Left ventricle myocardium inferior (tissue), 1 donor: ENCODE results near the gene VAPB. TPM values are rescaled to one million over a fixed set of nuclear protein-coding genes. Genes with fewer than 3 reads are reported as not detected.

Experiments
- DNase-seq: peaks from one replicate; pipeline ENCODE4 v3.0.0-alpha.2; 2020
- H3K27ac ChIP-seq: fragments of 200-600 bp; replicated peaks from 2 replicates; pipeline ENCODE4 v1.8.0; 2021
- H3K27me3 ChIP-seq: fragments of 200-600 bp; 2 replicates; pipeline ENCODE4 v1.8.0; 2021; ENCODE audit warnings: low read depth
- H3K36me3 ChIP-seq: fragments of 200-600 bp; 2 replicates; pipeline ENCODE4 v1.8.0; 2021
- H3K4me1 ChIP-seq: fragments of 200-600 bp; 2 replicates; pipeline ENCODE4 v1.8.0; 2021
- H3K4me3 ChIP-seq: fragments of 200-600 bp; 2 replicates; pipeline ENCODE4 v1.8.0; 2021; ENCODE audit warnings: mild to moderate bottlenecking, moderate library complexity
- H3K9me3 ChIP-seq: fragments of 200-600 bp; replicated peaks from 2 replicates; pipeline ENCODE4 v1.8.0; 2021
- CTCF ChIP-seq: fragments of 200-600 bp; IDR thresholded peaks from 2 replicates; pipeline ENCODE4 v1.8.0; 2021; ENCODE audit warnings: antibody characterized with exemption, mild to moderate bottlenecking, borderline replicate concordance
- intact Hi-C: fragments of 100-400 bp; cut with micrococcal nuclease; formaldehyde crosslinking; loops from one replicate; pipeline ENCODE4 v1.11.0; 2022
- total RNA-seq: library from RNA; stranded (reverse); fragmentation: NEBNext Ultra II Directional; extraction: Animal tissue kit (Norgen Biotek cat#: 25700); gene quantifications from one replicate; pipeline ENCODE4 v1.2.1, GENCODE V29; 2021
- donor health status: DM: no; HTN: yes; CAD: no; lungs with severe emphysema.

VAPB gene
- total RNA-seq, 1 donor from 2014 or later = 72.6 TPM

- intact Hi-C loops = no loop called here
- peaks cover 92% of the 10 kb centered on the region for H3K4me1 ChIP-seq
Observed at GRCh38 chr20:58394801-58395200, 5.8 kb downstream of the VAPB start.

GRCh38 chr20:58395604-58396003, 6.6 kb downstream of the VAPB start:
- intact Hi-C loops = no loop called here
- Histone ChIP-seq H3K36me3 (peaks cover 7% of the 10 kb centered on the region), H3K9me3 (no peaks in the 10 kb centered on the region), H3K27ac (no peak overlapping the region), H3K4me1 (peaks cover 92% of the 10 kb centered on the region), H3K27me3 (no peaks in the 10 kb centered on the region), H3K4me3 (no peak overlapping the region)
- no peak for TF ChIP-seq CTCF
- DNase-seq = no peak

More at GRCh38 chr20:58394801-58395200, 5.8 kb downstream of the VAPB start:
- Histone ChIP-seq H3K9me3 (no peaks in the 10 kb centered on the region), H3K27ac (no peak overlapping the region), H3K36me3 (peaks cover 7% of the 10 kb centered on the region), H3K27me3 (no peaks in the 10 kb centered on the region), H3K4me3 (no peak overlapping the region)
- no peak for TF ChIP-seq CTCF
- no peak for DNase-seq

- H3K4me1 ChIP-seq = peaks cover 92% of the 10 kb centered on the region
Observed at GRCh38 chr20:58397429-58397828, 8.4 kb downstream of the VAPB start.

GRCh38 chr20:58398254-58398653, 9.2 kb downstream of the VAPB start:
- Histone ChIP-seq H3K4me1 (peaks cover 92% of the 10 kb centered on the region), H3K27me3 (no peaks in the 10 kb centered on the region), H3K36me3 (no peaks in the 10 kb centered on the region), H3K4me3 (no peak overlapping the region), H3K9me3 (no peaks in the 10 kb centered on the region), H3K27ac (no peak overlapping the region)
- TF ChIP-seq CTCF = no peak
- intact Hi-C loops = no loop called here
- no peak for DNase-seq

More at GRCh38 chr20:58397429-58397828, 8.4 kb downstream of the VAPB start:
- intact Hi-C loops = no loop called here
- no peak for TF ChIP-seq CTCF
- DNase-seq = no peak
- Histone ChIP-seq H3K27ac (no peak overlapping the region), H3K4me3 (no peak overlapping the region), H3K36me3 (no peaks in the 10 kb centered on the region), H3K27me3 (no peaks in the 10 kb centered on the region), H3K9me3 (no peaks in the 10 kb centered on the region)

GRCh38 chr20:58399926-58400325, 10.9 kb downstream of the VAPB start:
- Histone ChIP-seq H3K27ac (no peak overlapping the region), H3K4me3 (no peak overlapping the region), H3K4me1 (peaks cover 93% of the 10 kb centered on the region), H3K27me3 (no peaks in the 10 kb centered on the region), H3K9me3 (no peaks in the 10 kb centered on the region), H3K36me3 (no peaks in the 10 kb centered on the region)
- intact Hi-C loops = no loop called here
- TF ChIP-seq CTCF = no peak
- DNase-seq = no peak

- TF ChIP-seq CTCF = no peak
- DNase-seq = no peak
- Histone ChIP-seq H3K27me3 (no peaks in the 10 kb centered on the region), H3K9me3 (no peaks in the 10 kb centered on the region), H3K36me3 (no peaks in the 10 kb centered on the region), H3K4me1 (peaks cover 93% of the 10 kb centered on the region), H3K4me3 (no peak overlapping the region), H3K27ac (no peak overlapping the region)
- intact Hi-C loops = no loop called here
Observed at GRCh38 chr20:58401162-58401561, 12.1 kb downstream of the VAPB start.
